ENCODE data around the gene BCL11B.

BCL11B gene

GRCh38 chr14:99129998-99130397 is 142.0 kb downstream of the BCL11B start:
- no peak for DNase-seq

- no peak for DNase-seq
Observed at GRCh38 chr14:99129211-99129696, 142.7 kb downstream of the BCL11B start.

GRCh38 chr14:99128185-99128584 is 143.8 kb downstream of the BCL11B start:
- no peak for DNase-seq

- no peak for DNase-seq
Observed at GRCh38 chr14:99127651-99128167, 144.3 kb downstream of the BCL11B start.

GRCh38 chr14:99125616-99126431 is 146.2 kb downstream of the BCL11B start:
- DNase-seq, result no peak

GRCh38 chr14:99125113-99125512 is 146.9 kb downstream of the BCL11B start:
- no peak for DNase-seq

- no peak for DNase-seq
Observed at GRCh38 chr14:99124482-99125105, 147.4 kb downstream of the BCL11B start.

GRCh38 chr14:99123208-99123870 is 148.7 kb downstream of the BCL11B start:
- no peak for DNase-seq

- peak; percentile 66 for DNase-seq
Observed at GRCh38 chr14:99122521-99123125, 149.4 kb downstream of the BCL11B start.

GRCh38 chr14:99121319-99121875 is 150.6 kb downstream of the BCL11B start:
- no peak for DNase-seq

- peak; percentile 88 for DNase-seq
Observed at GRCh38 chr14:99120526-99121318, 151.3 kb downstream of the BCL11B start.

- peak; percentile 68 for DNase-seq
Observed at GRCh38 chr14:99119554-99120525, 152.2 kb downstream of the BCL11B start.

All from NCI-H2171 treated with DMSO at 0.1 percent for 48 hours (cell line).